ENCODE results near the gene NOP53.

Gene NOP53

GRCh38 chr19:47778954-47779351 lies 33.6 kb downstream of the NOP53 start:
- H3K36me3 ChIP-seq (ENCODE audit: insufficient read depth, low read length): peaks cover 12% of the 10 kb centered on the region
- no peaks in the 10 kb centered on the region for H3K27me3 ChIP-seq (ENCODE audit: insufficient read depth, low read length, poor library complexity)
- ATAC-seq (ENCODE audit: insufficient read depth, low read depth) (no peak), DNase-seq (no peak)
- peak overlapping the region; percentile 100 for H2AFZ ChIP-seq (ENCODE audit: low read depth, low read length)
- no peak for TF ChIP-seq EZH2 (IDR thresholded peaks at IDR 0.05; ENCODE audit: borderline replicate concordance, low read depth, low read length, severe bottlenecking)
- TF ChIP-seq CTCF (IDR thresholded peaks at IDR 0.05; ENCODE audit: borderline replicate concordance, extremely low read depth, low read length, poor library complexity, severe bottlenecking): no peak
- peaks cover 16% of the 10 kb centered on the region for H3K79me2 ChIP-seq (ENCODE audit: insufficient read depth, low read length)
- H3K4me1 ChIP-seq (ENCODE audit: insufficient read depth, low read length): peaks cover 26% of the 10 kb centered on the region
- no peaks in the 10 kb centered on the region for H3K9me3 ChIP-seq (ENCODE audit: insufficient read depth, low read length, severe bottlenecking)
- peak overlapping the region; percentile 88 for H3K4me2 ChIP-seq (ENCODE audit: insufficient read depth, low read length)
- peak overlapping the region; percentile 70 for H3K9ac ChIP-seq (ENCODE audit: low read depth, low read length)
- H4K20me1 ChIP-seq (ENCODE audit: insufficient read depth, low read length): peaks cover 7% of the 10 kb centered on the region
- H3K27ac ChIP-seq (ENCODE audit: low read length): peak overlapping the region; percentile 89; the same call in 1 of the 2 replicates
- H3K4me3 ChIP-seq (ENCODE audit: low read depth in 1 of 2, low read length in 2 of 2): peak overlapping the region; percentile 67 to 85; a peak in 3 of 4 replicates

GRCh38 chr19:47779524-47780214 lies 34.3 kb downstream of the NOP53 start:
- H4K20me1 ChIP-seq (ENCODE audit: insufficient read depth, low read length): peaks cover 7% of the 10 kb centered on the region

DNA sequence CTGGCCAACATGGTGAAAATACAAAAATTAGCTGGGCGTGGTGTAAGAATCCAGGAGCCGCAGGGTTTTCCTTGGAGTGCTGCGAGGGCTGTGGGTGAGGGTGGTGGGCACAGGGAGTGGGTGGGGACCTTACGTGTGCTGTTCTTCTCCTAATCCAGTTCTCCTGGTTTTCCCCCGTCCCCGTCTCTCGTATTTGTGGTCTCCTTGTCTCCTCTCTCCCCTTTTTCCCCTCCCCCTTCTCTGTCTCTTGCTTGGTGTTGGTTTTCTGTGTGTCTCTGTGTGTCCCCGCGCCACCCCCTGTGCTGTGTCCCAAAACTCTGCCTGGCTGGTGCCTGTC lies 34.8 kb downstream of the NOP53 start:
- Histone ChIP-seq H3K9me3 (ENCODE audit: insufficient read depth, low read length, severe bottlenecking) (no peaks in the 10 kb centered on the region), H3K27ac (ENCODE audit: low read length) (no peak overlapping the region), H2AFZ (ENCODE audit: low read depth, low read length) (no peak overlapping the region), H3K4me3 (ENCODE audit: low read depth in 1 of 2, low read length in 2 of 2) (no peak overlapping the region), H3K4me2 (ENCODE audit: insufficient read depth, low read length) (peak overlapping the region; percentile 88; the same call in 1 of the 2 replicates), H3K27me3 (ENCODE audit: insufficient read depth, low read length, poor library complexity) (no peaks in the 10 kb centered on the region), H3K36me3 (ENCODE audit: insufficient read depth, low read length) (peaks cover 14% of the 10 kb centered on the region), H3K9ac (ENCODE audit: low read depth, low read length) (no peak overlapping the region), H3K79me2 (ENCODE audit: insufficient read depth, low read length) (peaks cover 16% of the 10 kb centered on the region), H4K20me1 (ENCODE audit: insufficient read depth, low read length) (peaks cover 7% of the 10 kb centered on the region), H3K4me1 (ENCODE audit: insufficient read depth, low read length) (peaks cover 26% of the 10 kb centered on the region)
- TF ChIP-seq EZH2 (IDR thresholded peaks at IDR 0.05; ENCODE audit: borderline replicate concordance, low read depth, low read length, severe bottlenecking): no peak
- TF ChIP-seq CTCF (IDR thresholded peaks at IDR 0.05; ENCODE audit: borderline replicate concordance, extremely low read depth, low read length, poor library complexity, severe bottlenecking): no peak
- ATAC-seq (ENCODE audit: insufficient read depth, low read depth) (no peak), DNase-seq (no peak)

More at GRCh38 chr19:47779524-47780214, 34.3 kb downstream of the NOP53 start:
- H3K4me1 ChIP-seq (ENCODE audit: insufficient read depth, low read length): peaks cover 26% of the 10 kb centered on the region
- H3K27me3 ChIP-seq (ENCODE audit: insufficient read depth, low read length, poor library complexity): no peaks in the 10 kb centered on the region
- DNase-seq (no peak), ATAC-seq (ENCODE audit: insufficient read depth, low read depth) (no peak)
- H2AFZ ChIP-seq (ENCODE audit: low read depth, low read length): no peak overlapping the region
- H3K36me3 ChIP-seq (ENCODE audit: insufficient read depth, low read length): peaks cover 13% of the 10 kb centered on the region
- H3K9ac ChIP-seq (ENCODE audit: low read depth, low read length): peak overlapping the region; percentile 70; the same call in 1 of the 2 replicates
- no peak overlapping the region for H3K27ac ChIP-seq (ENCODE audit: low read length)
- no peaks in the 10 kb centered on the region for H3K9me3 ChIP-seq (ENCODE audit: insufficient read depth, low read length, severe bottlenecking)
- H3K4me3 ChIP-seq (ENCODE audit: low read depth in 1 of 2, low read length in 2 of 2): peak overlapping the region; percentile 67 to 85; a peak in 3 of 4 replicates
- no peak for TF ChIP-seq CTCF (IDR thresholded peaks at IDR 0.05; ENCODE audit: borderline replicate concordance, extremely low read depth, low read length, poor library complexity, severe bottlenecking)
- no peak for TF ChIP-seq EZH2 (IDR thresholded peaks at IDR 0.05; ENCODE audit: borderline replicate concordance, low read depth, low read length, severe bottlenecking)
- H3K4me2 ChIP-seq (ENCODE audit: insufficient read depth, low read length): peak overlapping the region; percentile 88
- H3K79me2 ChIP-seq (ENCODE audit: insufficient read depth, low read length): peaks cover 16% of the 10 kb centered on the region
